ENCODE data around the gene SLC2A9. TPM values are rescaled to one million over a fixed set of nuclear protein-coding genes. Genes with fewer than 3 reads are reported as not detected.

The SLC2A9 gene
- total RNA-seq, 1 experiment from 2014 or later = 3.5 TPM

DNA sequence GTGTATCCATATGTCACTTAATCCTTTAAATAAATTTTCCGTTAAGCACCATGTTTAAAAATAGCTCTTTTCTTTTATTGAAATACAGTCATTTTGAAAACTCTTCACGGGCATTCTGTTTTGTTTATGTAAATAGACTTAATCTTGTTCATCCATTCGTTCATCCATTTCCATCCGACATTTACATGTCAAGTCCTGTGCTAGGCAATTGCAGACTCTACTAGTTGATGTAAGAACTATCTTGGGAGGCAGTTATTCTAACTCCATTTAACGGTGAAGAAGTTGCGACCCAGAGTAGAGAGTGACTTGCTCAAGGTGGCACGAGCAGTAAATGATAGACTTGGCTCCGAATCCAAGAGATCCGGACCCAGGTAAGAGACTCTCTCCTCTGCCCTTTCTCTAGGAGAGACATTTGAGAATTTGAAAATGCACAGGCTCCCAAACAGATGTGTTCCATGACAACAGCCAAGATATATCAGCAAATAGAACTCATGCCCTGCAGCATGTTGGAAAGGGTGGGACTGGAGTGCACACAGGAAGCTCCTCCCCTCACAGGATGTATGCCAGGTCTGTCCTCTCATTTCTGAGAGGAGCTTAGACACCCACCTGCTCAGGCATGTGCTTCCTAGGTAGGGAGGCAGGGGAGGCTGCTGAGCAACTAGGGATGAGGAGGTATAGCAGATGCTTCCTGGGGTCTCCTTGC is 175.4 kb downstream of the SLC2A9 start:
- ChIA-PET POLR2A (no interaction called here), CTCF (no interaction called here)
- Histone ChIP-seq H3K9me3 (ENCODE audit: control insufficient read depth, insufficient read depth, low read depth, low read length) (no peaks in the 10 kb centered on the region), H3K27ac (ENCODE audit: low read length) (no peak overlapping the region), H3K36me3 (ENCODE audit: control insufficient read depth, insufficient read depth, low read length) (no peaks in the 10 kb centered on the region), H3K4me1 (ENCODE audit: control insufficient read depth, insufficient read depth, low read length) (no peaks in the 10 kb centered on the region), H3K27me3 (ENCODE audit: control insufficient read depth, insufficient read depth, low read length) (no peaks in the 10 kb centered on the region), H3K4me3 (ENCODE audit: low read depth in 2 of 2, low read length in 2 of 2) (no peak overlapping the region)
- BruUV-seq (replicated peaks) = no TSS peak
- in situ Hi-C loops (cut with HindIII; ENCODE audit: low pct_unique_long_range_greater_than_20kb, low sequenced_read_pairs) = no loop called here
- TF ChIP-seq TCF7L2 (IDR thresholded peaks at IDR 0.05; ENCODE audit: low read depth, low read length) = no peak
- ATAC-seq = no peak
- no peak for DNase-seq (ENCODE audit: low read depth, low spot score)
- intact Hi-C loops (cut with micrococcal nuclease; ENCODE audit: unreplicated experiment) = no loop called here

DNA sequence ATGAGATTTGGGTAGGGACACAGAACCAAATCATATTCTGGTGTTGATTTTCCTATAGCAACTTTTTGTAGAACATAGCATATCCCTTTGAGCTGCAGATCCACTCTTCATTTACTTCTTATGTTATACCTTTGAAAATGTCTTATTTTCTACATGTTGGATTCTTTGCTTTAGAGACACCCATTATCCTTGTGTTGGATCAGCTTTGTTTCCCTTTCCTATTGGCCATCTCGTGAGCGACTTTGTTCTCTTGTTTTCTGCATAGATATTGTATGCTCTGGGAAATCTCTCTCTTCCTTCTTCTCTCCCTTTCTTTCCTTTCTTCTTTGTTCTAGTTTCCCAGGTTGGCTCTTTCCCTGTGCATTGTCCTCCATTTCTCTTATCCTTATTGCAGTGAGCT is 180.2 kb downstream of the SLC2A9 start:
- intact Hi-C loops (cut with micrococcal nuclease; ENCODE audit: unreplicated experiment) = no loop called here

More for the DNA sequence above, 180.2 kb downstream of the SLC2A9 start:
- ChIA-PET CTCF (no interaction called here), POLR2A (no interaction called here)
- no peak for ATAC-seq
- H3K4me1 ChIP-seq (ENCODE audit: control insufficient read depth, insufficient read depth, low read length) = no peaks in the 10 kb centered on the region
- DNase-seq (ENCODE audit: low read depth, low spot score) = no peak
- H3K9me3 ChIP-seq (ENCODE audit: control insufficient read depth, insufficient read depth, low read depth, low read length) = no peaks in the 10 kb centered on the region
- no TSS peak for BruUV-seq (replicated peaks)
- H3K36me3 ChIP-seq (ENCODE audit: control insufficient read depth, insufficient read depth, low read length) = no peaks in the 10 kb centered on the region
- in situ Hi-C loops (cut with HindIII; ENCODE audit: low pct_unique_long_range_greater_than_20kb, low sequenced_read_pairs) = no loop called here
- no peak overlapping the region for H3K4me3 ChIP-seq (ENCODE audit: low read depth in 2 of 2, low read length in 2 of 2)
- no peak for TF ChIP-seq SIN3A (IDR thresholded peaks at IDR 0.05; ENCODE audit: borderline replicate concordance, insufficient read depth, low read depth, low read length)
- no peak for TF ChIP-seq POLR2AphosphoS5 (IDR thresholded peaks at IDR 0.05; ENCODE audit: low read depth, low read length)
- no peak for TF ChIP-seq TCF7L2 (IDR thresholded peaks at IDR 0.05; ENCODE audit: low read depth, low read length)
- TF ChIP-seq, protein P1, sequence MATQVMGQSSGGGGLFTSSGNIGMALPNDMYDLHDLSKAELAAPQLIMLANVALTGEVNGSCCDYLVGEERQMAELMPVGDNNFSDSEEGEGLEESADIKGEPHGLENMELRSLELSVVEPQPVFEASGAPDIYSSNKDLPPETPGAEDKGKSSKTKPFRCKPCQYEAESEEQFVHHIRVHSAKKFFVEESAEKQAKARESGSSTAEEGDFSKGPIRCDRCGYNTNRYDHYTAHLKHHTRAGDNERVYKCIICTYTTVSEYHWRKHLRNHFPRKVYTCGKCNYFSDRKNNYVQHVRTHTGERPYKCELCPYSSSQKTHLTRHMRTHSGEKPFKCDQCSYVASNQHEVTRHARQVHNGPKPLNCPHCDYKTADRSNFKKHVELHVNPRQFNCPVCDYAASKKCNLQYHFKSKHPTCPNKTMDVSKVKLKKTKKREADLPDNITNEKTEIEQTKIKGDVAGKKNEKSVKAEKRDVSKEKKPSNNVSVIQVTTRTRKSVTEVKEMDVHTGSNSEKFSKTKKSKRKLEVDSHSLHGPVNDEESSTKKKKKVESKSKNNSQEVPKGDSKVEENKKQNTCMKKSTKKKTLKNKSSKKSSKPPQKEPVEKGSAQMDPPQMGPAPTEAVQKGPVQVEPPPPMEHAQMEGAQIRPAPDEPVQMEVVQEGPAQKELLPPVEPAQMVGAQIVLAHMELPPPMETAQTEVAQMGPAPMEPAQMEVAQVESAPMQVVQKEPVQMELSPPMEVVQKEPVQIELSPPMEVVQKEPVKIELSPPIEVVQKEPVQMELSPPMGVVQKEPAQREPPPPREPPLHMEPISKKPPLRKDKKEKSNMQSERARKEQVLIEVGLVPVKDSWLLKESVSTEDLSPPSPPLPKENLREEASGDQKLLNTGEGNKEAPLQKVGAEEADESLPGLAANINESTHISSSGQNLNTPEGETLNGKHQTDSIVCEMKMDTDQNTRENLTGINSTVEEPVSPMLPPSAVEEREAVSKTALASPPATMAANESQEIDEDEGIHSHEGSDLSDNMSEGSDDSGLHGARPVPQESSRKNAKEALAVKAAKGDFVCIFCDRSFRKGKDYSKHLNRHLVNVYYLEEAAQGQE (IDR thresholded peaks at IDR 0.05; ENCODE audit: insufficient read depth in 1 of 2, low read depth in 2 of 2, low read length in 1 of 2) = no peak
- TF ChIP-seq, protein P2, sequence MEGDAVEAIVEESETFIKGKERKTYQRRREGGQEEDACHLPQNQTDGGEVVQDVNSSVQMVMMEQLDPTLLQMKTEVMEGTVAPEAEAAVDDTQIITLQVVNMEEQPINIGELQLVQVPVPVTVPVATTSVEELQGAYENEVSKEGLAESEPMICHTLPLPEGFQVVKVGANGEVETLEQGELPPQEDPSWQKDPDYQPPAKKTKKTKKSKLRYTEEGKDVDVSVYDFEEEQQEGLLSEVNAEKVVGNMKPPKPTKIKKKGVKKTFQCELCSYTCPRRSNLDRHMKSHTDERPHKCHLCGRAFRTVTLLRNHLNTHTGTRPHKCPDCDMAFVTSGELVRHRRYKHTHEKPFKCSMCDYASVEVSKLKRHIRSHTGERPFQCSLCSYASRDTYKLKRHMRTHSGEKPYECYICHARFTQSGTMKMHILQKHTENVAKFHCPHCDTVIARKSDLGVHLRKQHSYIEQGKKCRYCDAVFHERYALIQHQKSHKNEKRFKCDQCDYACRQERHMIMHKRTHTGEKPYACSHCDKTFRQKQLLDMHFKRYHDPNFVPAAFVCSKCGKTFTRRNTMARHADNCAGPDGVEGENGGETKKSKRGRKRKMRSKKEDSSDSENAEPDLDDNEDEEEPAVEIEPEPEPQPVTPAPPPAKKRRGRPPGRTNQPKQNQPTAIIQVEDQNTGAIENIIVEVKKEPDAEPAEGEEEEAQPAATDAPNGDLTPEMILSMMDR (IDR thresholded peaks at IDR 0.05) = no peak
- no peaks in the 10 kb centered on the region for H3K27me3 ChIP-seq (ENCODE audit: control insufficient read depth, insufficient read depth, low read length)
- no peak overlapping the region for H3K27ac ChIP-seq (ENCODE audit: low read length)

Measured in Panc1 (cell line).